AG08395 (cell line): ENCODE results near the gene FARP1.

Source experiments
- DNase-seq: peaks from one replicate; pipeline ENCODE4 v3.0.0; 2012; ENCODE audit warnings: mixed read lengths, low spot score

FARP1 gene

GRCh38 chr13:98142380-98143156 is at the start of gene FARP1:
TSS of gene FARP1 (plus strand) at chr13:98143094. CDS start at chr13:98213243, 70,149 bp downstream.
- DNase-seq: peak; percentile 81

GRCh38 chr13:98094678-98095266 is 48.1 kb upstream of the FARP1 start:
- DNase-seq: no peak

GRCh38 chr13:98096059-98096458 is 46.8 kb upstream of the FARP1 start:
- no peak for DNase-seq

GRCh38 chr13:98097749-98098148 is 45.1 kb upstream of the FARP1 start:
- DNase-seq: no peak

- DNase-seq: peak; percentile 57
These were observed 44.4 kb upstream of the FARP1 start for GRCh38 chr13:98098516-98098915.

- DNase-seq: no peak
These were observed 43.3 kb upstream of the FARP1 start for GRCh38 chr13:98099627-98100026.

GRCh38 chr13:98100481-98100880 is 42.4 kb upstream of the FARP1 start:
- DNase-seq: no peak

GRCh38 chr13:98103531-98103930 is 39.4 kb upstream of the FARP1 start:
- DNase-seq: no peak

GRCh38 chr13:98103942-98104880 is 38.7 kb upstream of the FARP1 start:
- peak; percentile 31 for DNase-seq

GRCh38 chr13:98105929-98106336 is 37.0 kb upstream of the FARP1 start:
- DNase-seq: peak; percentile 59

GRCh38 chr13:98108341-98108740 is 34.6 kb upstream of the FARP1 start:
- peak; percentile 44 for DNase-seq

GRCh38 chr13:98109226-98109853 is 33.6 kb upstream of the FARP1 start:
- DNase-seq: no peak

- no peak for DNase-seq
These were observed 32.1 kb upstream of the FARP1 start for GRCh38 chr13:98110749-98111148.

GRCh38 chr13:98111168-98112098 is 31.5 kb upstream of the FARP1 start:
- no peak for DNase-seq

- DNase-seq: no peak
These were observed 30.4 kb upstream of the FARP1 start for GRCh38 chr13:98112456-98112855.

- no peak for DNase-seq
These were observed 24.0 kb upstream of the FARP1 start for GRCh38 chr13:98118865-98119264.

GRCh38 chr13:98123176-98123575 is 19.7 kb upstream of the FARP1 start:
- DNase-seq: no peak

- no peak for DNase-seq
These were observed 13.7 kb upstream of the FARP1 start for GRCh38 chr13:98129059-98129746.

- DNase-seq: no peak
These were observed 8.9 kb upstream of the FARP1 start for GRCh38 chr13:98133946-98134345.

- no peak for DNase-seq
These were observed 8.0 kb upstream of the FARP1 start for GRCh38 chr13:98134901-98135300.
